LNCaP clone FGC (cell line): ENCODE data around the gene PDZRN3.

ENCODE experiments used
- DNase-seq: peaks from one replicate; pipeline ENCODE4 v3.0.0-alpha.2; 2011; ENCODE audit warnings: low read depth
- H3K4me3 ChIP-seq: 2 replicates; pipeline ENCODE4 v1.5.1; 2011; ENCODE audit warnings: mild to moderate bottlenecking, low read depth, low read length, control low read depth
- TF ChIP-seq, protein P1 (sequence below): IDR thresholded peaks from 2 replicates; pipeline ENCODE4 v1.5.1; 2012; ENCODE audit warnings: mild to moderate bottlenecking; ENCODE audit not compliant: control insufficient read depth, insufficient read depth; ENCODE audit errors: extremely low read depth

The PDZRN3 gene

GRCh38 chr3:73398084-73398483 lies 226.7 kb downstream of the PDZRN3 start:
- TF ChIP-seq, protein P1, sequence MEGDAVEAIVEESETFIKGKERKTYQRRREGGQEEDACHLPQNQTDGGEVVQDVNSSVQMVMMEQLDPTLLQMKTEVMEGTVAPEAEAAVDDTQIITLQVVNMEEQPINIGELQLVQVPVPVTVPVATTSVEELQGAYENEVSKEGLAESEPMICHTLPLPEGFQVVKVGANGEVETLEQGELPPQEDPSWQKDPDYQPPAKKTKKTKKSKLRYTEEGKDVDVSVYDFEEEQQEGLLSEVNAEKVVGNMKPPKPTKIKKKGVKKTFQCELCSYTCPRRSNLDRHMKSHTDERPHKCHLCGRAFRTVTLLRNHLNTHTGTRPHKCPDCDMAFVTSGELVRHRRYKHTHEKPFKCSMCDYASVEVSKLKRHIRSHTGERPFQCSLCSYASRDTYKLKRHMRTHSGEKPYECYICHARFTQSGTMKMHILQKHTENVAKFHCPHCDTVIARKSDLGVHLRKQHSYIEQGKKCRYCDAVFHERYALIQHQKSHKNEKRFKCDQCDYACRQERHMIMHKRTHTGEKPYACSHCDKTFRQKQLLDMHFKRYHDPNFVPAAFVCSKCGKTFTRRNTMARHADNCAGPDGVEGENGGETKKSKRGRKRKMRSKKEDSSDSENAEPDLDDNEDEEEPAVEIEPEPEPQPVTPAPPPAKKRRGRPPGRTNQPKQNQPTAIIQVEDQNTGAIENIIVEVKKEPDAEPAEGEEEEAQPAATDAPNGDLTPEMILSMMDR, result no peak
- no peak for DNase-seq
- H3K4me3 ChIP-seq, result no peak overlapping the region

DNA sequence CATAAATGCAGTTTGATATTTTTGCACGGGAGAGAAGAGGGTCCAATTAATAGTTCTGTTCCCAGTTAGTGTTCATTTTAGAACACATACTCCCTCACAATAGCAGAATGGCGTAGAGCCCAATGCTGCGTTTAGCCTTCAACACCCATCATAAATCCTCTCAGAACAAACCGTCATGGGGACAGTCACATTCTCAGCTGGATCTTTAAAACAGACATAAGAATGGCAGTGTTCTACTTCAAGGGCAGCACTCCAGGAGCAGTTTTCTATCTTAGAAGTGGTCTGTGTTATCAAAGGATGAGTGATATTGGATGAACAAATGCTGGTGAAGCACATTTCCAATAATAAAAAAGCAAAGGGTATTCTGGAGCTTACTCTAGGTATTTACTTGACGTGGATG lies 230.5 kb downstream of the PDZRN3 start:
- no peak overlapping the region for H3K4me3 ChIP-seq
- TF ChIP-seq, protein P1, result no peak
- no peak for DNase-seq

GRCh38 chr3:73393005-73393404 lies 231.7 kb downstream of the PDZRN3 start:
- TF ChIP-seq, protein P1, result no peak
- H3K4me3 ChIP-seq, result no peak overlapping the region
- DNase-seq, result no peak

GRCh38 chr3:73391984-73392383 lies 232.8 kb downstream of the PDZRN3 start:
- TF ChIP-seq, protein P1, result no peak
- DNase-seq, result no peak
- no peak overlapping the region for H3K4me3 ChIP-seq

- TF ChIP-seq, protein P1, result no peak
- H3K4me3 ChIP-seq, result no peak overlapping the region
- DNase-seq, result no peak
Measured at GRCh38 chr3:73389928-73390327, 234.8 kb downstream of the PDZRN3 start.

DNA sequence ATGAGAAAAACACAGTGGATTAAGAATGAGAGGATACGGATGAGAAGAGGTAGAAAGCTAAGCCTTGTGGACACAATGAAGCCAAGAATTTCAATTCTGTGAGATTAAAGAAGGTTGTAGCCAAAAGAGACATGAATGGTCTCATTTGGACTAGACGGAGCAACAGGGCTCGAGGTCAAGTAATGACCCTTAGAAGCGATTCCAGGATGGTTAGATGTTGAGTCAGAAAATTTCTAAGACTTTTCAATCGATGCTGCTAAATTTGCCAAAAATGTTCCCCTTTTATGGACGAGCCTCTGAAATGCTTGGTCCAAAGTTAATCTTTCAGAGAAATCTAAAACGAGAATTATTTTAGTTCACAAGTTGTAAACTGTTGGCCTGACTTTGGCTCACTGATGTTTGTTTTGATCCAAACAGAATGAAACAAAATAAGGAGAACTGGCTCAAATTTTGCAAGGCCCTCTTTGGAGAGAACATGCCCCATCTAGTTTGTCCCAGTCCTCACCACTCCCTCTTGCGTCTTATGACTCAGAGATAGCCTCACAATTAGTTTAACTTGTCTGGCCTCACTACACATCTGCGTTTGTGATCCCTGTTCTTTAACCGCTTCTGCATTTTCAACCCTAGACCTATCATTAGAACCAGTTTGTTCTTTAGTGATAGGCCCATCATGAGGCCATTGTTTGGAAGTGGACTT lies 235.5 kb downstream of the PDZRN3 start:
- TF ChIP-seq, protein P1, result no peak
- H3K4me3 ChIP-seq, result no peak overlapping the region
- no peak for DNase-seq

DNA sequence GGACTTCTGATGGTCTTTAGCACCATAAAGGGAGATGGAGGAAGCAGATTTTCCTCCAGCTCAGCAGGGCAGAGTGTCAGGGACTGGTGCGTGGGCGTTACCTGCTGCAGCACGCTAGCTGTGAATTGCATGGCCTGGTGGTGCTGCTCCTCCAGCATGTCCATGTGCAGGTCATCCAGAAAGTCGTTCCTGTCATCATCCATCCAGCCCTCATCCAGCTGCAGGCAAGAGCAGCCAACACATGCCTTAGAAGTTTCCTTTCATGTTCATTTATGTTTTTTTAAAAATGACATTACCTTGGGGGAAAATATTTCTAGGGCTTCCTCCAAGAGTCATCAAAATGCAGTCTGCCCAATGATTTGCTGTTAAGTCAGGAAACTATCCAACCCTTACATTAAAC lies 239.2 kb downstream of the PDZRN3 start:
- TF ChIP-seq, protein P1, result no peak
- no peak overlapping the region for H3K4me3 ChIP-seq
- DNase-seq, result no peak
